ACC112 (cell line): Measurements from ENCODE around the gene MAMSTR.
"Not testable (repeated sequence)": the region's sequence is repeated elsewhere in the genome, so short reads cannot be mapped to it uniquely, and the experiment has no call there.

ENCODE experiments used
- H2AFZ ChIP-seq: fragments of 200-600 bp; sonication (generic); one replicate; pipeline ENCODE4 v1.6.0; 2017; ENCODE audit warnings: antibody characterized with exemption, low read length; ENCODE audit not compliant: unreplicated experiment
- H3K27ac ChIP-seq: fragments of 200-600 bp; sonication (generic); 2 replicates; pipeline ENCODE4 v1.5.1; 2014; ENCODE audit warnings: low read depth, mild to moderate bottlenecking, antibody characterized with exemption, low read length, moderate library complexity
- H3K27me3 ChIP-seq: fragments of 200-600 bp; sonication (generic); 2 replicates; pipeline ENCODE4 v1.6.1; 2014; ENCODE audit warnings: mild to moderate bottlenecking, antibody characterized with exemption, low read length, moderate library complexity, mixed read lengths; ENCODE audit not compliant: insufficient read depth
- H3K36me3 ChIP-seq: fragments of 200-600 bp; sonication (generic); 2 replicates; pipeline ENCODE4 v1.6.1; 2016; ENCODE audit warnings: mild to moderate bottlenecking, antibody characterized with exemption, low read length, moderate library complexity, mixed read lengths; ENCODE audit not compliant: insufficient read depth
- H3K4me1 ChIP-seq: fragments of 200-600 bp; sonication (generic); one replicate; pipeline ENCODE4 v1.6.1; 2016; ENCODE audit warnings: low read length, mixed read lengths; ENCODE audit not compliant: insufficient read depth, unreplicated experiment, control insufficient read depth
- H3K4me3 ChIP-seq: fragments of 200-600 bp; sonication (generic); 2 replicates; pipeline ENCODE4 v1.5.1; 2014; ENCODE audit warnings: mild to moderate bottlenecking, low read depth, low read length
- H3K79me2 ChIP-seq: fragments of 200-600 bp; sonication (generic); one replicate; pipeline ENCODE4 v1.6.0; 2016; ENCODE audit warnings: low read length; ENCODE audit not compliant: control insufficient read depth, unreplicated experiment, insufficient read depth

The MAMSTR gene, protein sequence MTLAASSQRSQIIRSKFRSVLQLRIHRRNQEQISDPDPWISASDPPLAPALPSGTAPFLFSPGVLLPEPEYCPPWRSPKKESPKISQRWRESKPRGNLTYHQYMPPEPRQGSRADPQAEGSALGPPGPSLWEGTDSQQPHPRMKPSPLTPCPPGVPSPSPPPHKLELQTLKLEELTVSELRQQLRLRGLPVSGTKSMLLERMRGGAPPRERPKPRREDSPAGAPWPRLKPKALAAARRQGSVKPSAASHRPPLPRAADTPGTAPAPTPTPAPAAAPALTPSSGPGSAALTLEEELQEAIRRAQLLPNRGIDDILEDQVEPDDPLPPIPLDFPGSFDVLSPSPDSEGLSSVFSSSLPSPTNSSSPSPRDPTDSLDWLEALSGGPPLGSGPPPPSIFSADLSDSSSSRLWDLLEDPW

DNA sequence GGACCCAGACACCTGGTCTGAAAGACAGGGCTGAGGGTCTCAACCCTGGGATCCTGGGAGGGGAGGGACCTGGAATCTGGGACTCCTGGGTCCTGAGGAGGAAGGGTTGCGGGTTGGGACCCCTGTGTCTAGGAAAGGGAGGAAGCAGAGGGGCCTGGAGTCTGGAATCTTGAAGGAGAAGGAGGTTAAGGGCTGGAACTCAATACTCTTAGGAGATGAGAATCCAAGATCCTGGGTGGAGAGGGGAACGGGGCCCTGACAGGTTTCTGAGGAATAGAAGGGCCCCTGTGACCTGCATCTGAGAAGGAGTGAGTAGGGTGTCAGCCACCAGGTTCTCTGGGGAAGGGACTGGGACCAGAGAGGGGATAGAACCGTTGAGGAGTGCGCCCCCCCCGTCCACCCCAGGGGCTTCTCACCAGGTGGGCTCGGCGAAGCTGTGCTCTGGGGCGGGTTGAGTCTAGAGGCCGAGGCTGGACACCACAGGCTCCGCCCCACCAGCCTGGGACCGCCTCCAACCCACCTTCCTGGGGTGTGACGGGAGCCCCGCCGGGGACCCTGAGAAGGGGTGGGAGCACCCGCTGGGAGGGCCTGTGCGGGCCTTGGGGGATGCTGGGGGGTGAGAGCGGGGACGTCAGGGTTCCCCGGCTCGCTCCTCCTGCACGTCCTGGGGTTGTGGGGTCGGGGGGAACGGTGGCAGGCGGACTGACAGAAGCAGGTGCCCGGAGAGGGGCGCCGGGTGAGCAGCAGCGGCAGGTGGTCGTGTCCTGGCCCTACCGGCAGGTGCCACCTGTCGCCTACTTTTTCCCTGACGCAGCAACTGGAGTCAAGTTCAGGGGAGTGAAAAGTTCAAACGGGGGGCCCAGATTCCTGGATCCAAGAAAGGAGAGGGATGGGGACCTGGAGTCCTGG, at the start of gene MAMSTR:
Gene MAMSTR, minus strand, starts transcription at position 463 of the 909 bp plus-strand sequence. CDS start 694 bp downstream, outside the sequence.
- H3K27ac ChIP-seq = no peak within 1 kb of the TSS
- H3K4me1 ChIP-seq = peaks cover 16% of the 10 kb centered on the region
- H3K4me3 ChIP-seq = no peak within 1 kb of the TSS
- no peaks in the 10 kb centered on the region for H3K79me2 ChIP-seq
- no peaks in the 10 kb centered on the region for H3K36me3 ChIP-seq
- H2AFZ ChIP-seq = no peak within 1 kb of the TSS
- no peaks in the 10 kb centered on the region for H3K27me3 ChIP-seq

DNA sequence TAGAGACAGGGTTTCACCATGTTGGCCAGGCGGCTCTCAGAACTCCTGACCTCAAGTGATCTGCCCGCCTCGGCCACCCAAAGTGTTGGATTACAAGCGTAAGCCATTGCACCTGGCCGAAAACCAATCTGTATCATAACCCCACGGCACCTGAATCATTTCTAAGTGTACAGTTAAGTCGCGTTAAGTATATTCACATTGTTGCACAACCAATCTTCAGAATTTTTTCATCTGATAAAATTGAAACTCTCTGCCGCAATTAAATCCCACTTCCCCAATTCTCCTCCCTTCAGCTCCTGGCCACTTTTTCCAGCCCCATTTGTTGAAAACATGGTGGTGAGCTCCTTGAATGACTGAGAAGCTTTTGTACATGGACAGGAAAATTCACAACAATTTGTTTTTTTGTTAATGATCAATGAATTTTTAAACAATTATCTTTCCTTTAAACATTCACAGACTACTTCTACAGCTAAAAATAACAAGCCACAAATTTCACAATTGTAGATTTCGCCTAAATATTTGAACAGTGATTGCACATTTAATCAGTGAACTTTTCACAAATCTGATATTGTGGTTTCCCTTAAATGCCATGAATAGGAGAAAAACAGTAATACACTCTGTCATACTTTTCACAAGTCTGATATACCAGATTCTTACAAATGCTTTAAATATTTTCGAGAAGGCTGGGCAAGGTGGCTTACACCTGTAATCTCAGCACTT, 49.6 kb upstream of the MAMSTR start:
- no peaks in the 10 kb centered on the region for H3K4me1 ChIP-seq
- H2AFZ ChIP-seq = no peak overlapping the region
- H3K27ac ChIP-seq = no peak overlapping the region
- H3K27me3 ChIP-seq = no peaks in the 10 kb centered on the region
- H3K79me2 ChIP-seq = no peaks in the 10 kb centered on the region
- H3K4me3 ChIP-seq = no peak overlapping the region
- H3K36me3 ChIP-seq = no peaks in the 10 kb centered on the region

DNA sequence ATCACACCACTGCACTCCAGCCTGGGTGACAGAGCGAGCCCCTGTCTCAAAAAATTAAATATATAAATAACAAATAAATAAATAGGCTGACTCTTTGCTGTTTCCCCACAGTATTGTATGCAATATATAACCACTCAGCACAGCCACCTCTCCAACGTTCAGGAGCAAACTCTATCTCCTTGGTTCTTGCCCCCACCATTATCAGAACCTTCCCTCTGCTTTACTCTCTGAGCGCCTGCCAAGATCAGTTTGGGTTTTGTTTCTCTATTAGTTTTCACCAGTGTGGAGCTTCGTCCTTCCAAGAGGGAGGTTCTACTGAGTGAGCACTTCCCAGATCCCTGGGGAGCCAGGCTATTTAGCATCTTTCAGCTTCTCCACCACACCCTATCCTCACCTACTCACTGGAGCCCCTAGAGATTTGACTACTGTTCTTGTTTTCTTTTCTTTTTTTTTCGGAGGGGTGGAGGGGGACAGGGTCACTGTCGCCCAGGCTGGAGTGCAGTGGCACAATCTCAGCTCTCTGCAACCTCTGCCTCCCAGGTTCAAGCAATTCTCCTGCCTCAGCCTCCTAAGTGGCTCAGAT, 48.7 kb upstream of the MAMSTR start:
- not testable (repeated sequence) for H3K27ac ChIP-seq, H3K27me3 ChIP-seq, H3K36me3 ChIP-seq, H2AFZ ChIP-seq, H3K79me2 ChIP-seq, H3K4me3 ChIP-seq, H3K4me1 ChIP-seq

DNA sequence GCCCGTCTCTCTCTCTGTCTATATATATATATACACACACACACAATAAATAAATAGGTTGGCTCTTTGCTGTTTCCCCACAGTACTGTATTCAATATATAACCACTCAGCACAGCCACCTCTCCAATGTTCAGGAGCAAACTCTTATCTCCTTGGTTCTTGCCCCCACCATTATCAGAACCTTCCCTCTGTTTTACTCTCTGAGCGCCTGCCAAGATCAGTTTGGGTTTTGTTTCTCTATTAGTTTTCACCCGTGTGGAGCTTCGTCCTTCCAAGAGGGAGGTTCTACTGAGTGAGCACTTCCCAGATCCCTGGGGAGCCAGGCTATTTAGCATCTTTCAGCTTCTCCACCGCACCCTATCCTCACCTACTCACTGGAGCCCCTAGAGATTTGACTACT, 46.3 kb upstream of the MAMSTR start:
- not testable (repeated sequence) for H3K79me2 ChIP-seq, H3K4me1 ChIP-seq, H3K4me3 ChIP-seq, H3K27ac ChIP-seq, H3K36me3 ChIP-seq, H3K27me3 ChIP-seq, H2AFZ ChIP-seq

DNA sequence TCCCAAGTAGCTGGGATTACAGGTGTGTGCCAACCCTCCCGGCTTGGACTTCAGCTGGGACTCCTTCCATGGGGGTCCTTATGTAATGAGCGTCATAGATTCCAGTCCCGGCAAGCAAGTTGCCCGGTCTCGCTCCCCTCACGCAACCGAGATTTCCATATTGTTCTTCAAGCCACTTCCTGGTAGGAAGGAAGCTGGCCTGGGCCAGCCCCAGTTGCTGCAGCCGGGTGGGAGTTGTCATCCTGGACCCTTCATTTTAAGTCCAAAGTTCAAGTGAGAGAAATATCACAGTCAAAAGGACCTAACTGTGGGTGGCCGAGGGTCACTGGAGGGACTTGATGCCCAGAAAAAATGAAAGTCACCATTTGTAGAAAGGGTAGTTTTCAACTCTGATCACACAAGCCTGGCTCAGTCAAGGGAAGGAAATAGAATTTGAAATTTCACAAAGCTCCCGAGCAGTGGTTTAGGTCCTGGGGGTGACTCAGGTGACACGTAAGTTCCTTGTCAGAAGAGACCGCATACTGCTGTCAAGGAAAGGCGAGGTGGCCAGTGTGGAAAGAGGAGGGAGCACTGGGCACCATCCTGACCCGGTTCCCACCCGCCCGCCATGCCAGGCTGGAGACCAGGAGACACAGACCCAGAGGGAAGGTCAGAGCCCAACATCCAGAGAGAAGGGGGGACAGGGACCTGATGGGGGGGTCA, 41.1 kb upstream of the MAMSTR start:
- Histone ChIP-seq H3K4me3 (no peak overlapping the region), H3K79me2 (no peaks in the 10 kb centered on the region), H3K36me3 (no peaks in the 10 kb centered on the region), H2AFZ (no peak overlapping the region), H3K27me3 (peaks cover 8% of the 10 kb centered on the region; the same call in 1 of the 2 replicates), H3K27ac (no peak overlapping the region), H3K4me1 (no peaks in the 10 kb centered on the region)

DNA sequence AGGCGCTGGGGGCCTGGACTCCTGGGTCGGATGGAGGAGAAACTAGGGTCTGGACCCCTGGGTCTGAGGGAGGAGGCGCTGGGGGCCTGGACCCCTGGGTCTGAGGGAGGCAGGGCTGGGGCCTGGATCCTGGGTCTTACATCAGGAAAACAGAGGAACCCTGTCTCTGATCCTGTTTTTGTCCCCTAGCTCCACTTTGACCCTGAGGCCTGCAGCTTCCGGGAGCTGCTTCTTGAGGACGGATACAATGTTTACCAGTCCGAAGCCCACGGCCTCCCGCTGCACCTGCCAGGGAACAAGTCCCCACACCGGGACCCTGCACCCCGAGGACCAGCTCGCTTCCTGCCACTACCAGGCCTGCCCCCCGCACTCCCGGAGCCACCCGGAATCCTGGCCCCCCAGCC, 38.2 kb upstream of the MAMSTR start:
- H3K79me2 ChIP-seq = no peaks in the 10 kb centered on the region

DNA sequence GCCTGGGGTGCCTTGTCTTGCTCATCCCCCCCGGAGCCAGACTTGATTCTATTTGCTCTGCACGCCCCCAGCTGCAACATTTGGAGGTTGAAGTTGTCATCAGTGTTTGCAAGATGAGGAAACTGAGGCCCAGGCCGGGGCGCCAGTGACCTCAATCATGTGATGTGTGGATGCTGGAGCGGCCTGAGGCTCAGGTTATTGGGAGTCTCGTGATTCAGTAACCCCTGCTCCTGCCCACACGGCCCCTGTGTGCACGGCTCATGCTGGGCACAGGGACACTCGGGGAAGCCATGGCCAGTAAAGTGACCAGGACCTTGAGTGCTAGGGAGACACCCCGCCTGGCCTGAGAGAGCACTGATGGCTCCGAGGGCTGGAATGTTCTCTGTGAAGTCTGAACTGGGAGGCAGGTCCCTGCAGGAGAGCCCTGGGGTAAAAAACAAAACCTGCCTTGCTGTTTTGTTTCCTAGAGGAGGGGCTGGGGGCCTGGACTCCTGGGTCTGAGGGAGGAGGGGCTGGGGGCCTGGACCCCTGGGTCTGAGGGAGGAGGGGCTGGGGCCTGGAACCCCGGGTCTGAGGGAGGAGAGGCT, 37.7 kb upstream of the MAMSTR start:
- Histone ChIP-seq H3K4me3 (no peak overlapping the region), H2AFZ (no peak overlapping the region), H3K4me1 (peaks cover 3% of the 10 kb centered on the region), H3K36me3 (no peaks in the 10 kb centered on the region), H3K27me3 (peaks cover 11% of the 10 kb centered on the region), H3K27ac (no peak overlapping the region), H3K79me2 (no peaks in the 10 kb centered on the region)

More for the DNA sequence above, 38.2 kb upstream of the MAMSTR start:
- Histone ChIP-seq H3K4me3 (no peak overlapping the region), H3K27ac (no peak overlapping the region), H3K4me1 (peaks cover 3% of the 10 kb centered on the region), H3K27me3 (peaks cover 12% of the 10 kb centered on the region), H2AFZ (no peak overlapping the region), H3K36me3 (no peaks in the 10 kb centered on the region)

DNA sequence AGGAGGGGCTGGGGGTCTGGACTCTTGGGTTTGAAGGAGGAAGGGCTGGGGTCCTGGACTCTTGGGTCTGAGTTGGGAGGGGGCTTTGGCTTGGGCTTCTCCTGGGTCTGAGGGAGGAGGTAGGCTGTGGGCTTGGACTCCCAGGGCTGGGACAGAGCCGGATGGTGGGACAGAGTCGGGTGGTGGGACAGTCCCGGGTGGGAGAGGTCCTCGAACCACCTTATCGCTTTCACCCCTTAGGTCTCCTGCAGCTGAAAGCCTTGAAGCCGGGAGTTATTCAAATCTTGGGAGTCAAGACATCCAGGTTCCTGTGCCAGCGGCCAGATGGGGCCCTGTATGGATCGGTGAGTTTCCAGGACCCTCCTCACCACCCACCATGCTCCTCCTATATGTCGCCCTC, 37.2 kb upstream of the MAMSTR start:
- H3K36me3 ChIP-seq = no peaks in the 10 kb centered on the region
- H3K79me2 ChIP-seq = no peaks in the 10 kb centered on the region
- peaks cover 3% of the 10 kb centered on the region for H3K4me1 ChIP-seq
- no peak overlapping the region for H3K27ac ChIP-seq
- no peak overlapping the region for H2AFZ ChIP-seq
- peaks cover 13% of the 10 kb centered on the region for H3K27me3 ChIP-seq
- H3K4me3 ChIP-seq = no peak overlapping the region

DNA sequence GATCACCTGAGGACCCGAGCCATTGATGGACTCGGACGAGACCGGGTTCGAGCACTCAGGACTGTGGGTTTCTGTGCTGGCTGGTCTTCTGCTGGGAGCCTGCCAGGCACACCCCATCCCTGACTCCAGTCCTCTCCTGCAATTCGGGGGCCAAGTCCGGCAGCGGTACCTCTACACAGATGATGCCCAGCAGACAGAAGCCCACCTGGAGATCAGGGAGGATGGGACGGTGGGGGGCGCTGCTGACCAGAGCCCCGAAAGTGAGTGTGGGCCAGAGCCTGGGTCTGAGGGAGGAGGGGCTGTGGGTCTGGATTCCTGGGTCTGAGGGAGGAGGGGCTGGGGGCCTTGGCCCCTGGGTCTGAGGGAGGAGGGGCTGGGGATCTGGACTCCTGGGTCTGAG, 36.7 kb upstream of the MAMSTR start:
- no peaks in the 10 kb centered on the region for H3K36me3 ChIP-seq
- no peak overlapping the region for H3K27ac ChIP-seq
- H3K4me3 ChIP-seq = no peak overlapping the region

More for the DNA sequence above, 36.7 kb upstream of the MAMSTR start:
- no peaks in the 10 kb centered on the region for H3K79me2 ChIP-seq
- no peak overlapping the region for H2AFZ ChIP-seq
- H3K27me3 ChIP-seq = peaks cover 13% of the 10 kb centered on the region
- H3K4me1 ChIP-seq = peaks cover 3% of the 10 kb centered on the region
